Fibroblast of mammary gland (primary cell): ENCODE measurements around the gene NT5C1A.

Experiments used
- DNase-seq: peaks from one replicate; pipeline ENCODE4 v3.0.0-alpha.2; 2010; ENCODE audit warnings: low read depth
- H3K4me3 ChIP-seq: 2 replicates; pipeline ENCODE4 v1.5.1; 2011; ENCODE audit warnings: low read depth, mild to moderate bottlenecking, low read length, moderate library complexity; ENCODE audit not compliant: control insufficient read depth
- TF ChIP-seq, protein P1 (sequence below): conservative IDR thresholded peaks from 2 replicates; pipeline ENCODE4 v1.5.1; 2011; ENCODE audit warnings: low read depth, low read length, inconsistent platforms; ENCODE audit not compliant: control insufficient read depth, insufficient read depth

Gene NT5C1A

DNA sequence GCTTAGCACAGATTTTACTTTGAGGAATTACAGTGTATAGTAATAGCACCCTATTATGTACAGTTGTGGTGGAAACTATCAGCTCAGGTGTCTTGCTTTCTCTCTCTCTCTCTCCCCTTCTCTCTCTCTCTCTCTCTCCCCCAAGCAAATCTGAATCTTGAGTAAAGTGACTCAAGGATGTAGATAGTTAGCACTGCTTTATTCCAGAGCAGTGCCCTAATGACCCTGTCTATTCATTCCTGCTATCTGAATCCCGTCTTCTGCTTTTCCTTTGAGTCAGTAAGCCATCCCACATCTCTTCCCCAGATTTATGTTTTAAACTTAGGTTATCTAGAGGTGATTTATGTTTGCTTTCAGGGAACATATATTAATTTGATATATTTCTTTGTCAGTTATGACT lies 24.5 kb upstream of the NT5C1A start:
- DNase-seq = no peak
- TF ChIP-seq, protein P1, sequence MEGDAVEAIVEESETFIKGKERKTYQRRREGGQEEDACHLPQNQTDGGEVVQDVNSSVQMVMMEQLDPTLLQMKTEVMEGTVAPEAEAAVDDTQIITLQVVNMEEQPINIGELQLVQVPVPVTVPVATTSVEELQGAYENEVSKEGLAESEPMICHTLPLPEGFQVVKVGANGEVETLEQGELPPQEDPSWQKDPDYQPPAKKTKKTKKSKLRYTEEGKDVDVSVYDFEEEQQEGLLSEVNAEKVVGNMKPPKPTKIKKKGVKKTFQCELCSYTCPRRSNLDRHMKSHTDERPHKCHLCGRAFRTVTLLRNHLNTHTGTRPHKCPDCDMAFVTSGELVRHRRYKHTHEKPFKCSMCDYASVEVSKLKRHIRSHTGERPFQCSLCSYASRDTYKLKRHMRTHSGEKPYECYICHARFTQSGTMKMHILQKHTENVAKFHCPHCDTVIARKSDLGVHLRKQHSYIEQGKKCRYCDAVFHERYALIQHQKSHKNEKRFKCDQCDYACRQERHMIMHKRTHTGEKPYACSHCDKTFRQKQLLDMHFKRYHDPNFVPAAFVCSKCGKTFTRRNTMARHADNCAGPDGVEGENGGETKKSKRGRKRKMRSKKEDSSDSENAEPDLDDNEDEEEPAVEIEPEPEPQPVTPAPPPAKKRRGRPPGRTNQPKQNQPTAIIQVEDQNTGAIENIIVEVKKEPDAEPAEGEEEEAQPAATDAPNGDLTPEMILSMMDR = no peak
- no peak overlapping the region for H3K4me3 ChIP-seq

DNA sequence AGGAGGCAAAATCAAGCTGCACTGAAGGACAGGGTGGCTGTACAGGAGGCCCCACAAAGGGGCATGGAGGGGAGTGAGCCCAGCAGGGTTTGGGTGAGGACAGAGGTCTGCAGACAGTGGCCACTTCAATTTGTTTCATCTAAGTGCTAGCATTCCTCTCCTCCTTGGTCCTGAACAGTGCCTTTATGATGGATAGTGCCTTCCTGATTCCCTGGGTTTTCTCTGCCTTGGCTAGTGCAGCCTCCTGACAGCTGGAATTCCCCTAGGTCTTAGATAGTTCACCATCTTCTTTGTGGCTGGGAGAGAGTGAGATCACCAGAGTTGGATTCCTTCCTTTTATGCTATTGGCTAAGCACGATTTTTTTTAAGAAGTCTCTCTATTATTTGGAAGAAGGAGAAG lies 23.1 kb upstream of the NT5C1A start:
- no peak for DNase-seq
- H3K4me3 ChIP-seq = no peak overlapping the region
- TF ChIP-seq, protein P1 = no peak

DNA sequence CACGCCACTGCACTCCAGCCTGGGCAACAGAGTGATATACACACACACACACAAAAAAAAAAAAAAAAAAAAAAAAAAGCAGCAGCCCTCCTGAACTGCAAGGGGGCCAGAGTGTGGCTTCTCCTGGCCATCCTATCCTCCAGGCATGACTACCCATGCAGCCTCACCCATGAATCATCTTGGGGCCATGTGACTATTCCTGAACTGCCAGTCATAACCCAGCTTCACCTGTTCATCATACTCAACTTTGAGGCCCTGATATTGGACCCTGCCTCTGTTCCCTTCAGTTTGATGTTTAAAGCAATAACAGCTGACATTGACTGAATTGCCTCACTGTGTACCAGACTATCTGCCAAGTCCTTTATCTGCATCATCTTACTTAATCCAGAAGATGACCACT lies 22.1 kb upstream of the NT5C1A start:
- H3K4me3 ChIP-seq = no peak overlapping the region
- DNase-seq = no peak
- TF ChIP-seq, protein P1 = no peak

DNA sequence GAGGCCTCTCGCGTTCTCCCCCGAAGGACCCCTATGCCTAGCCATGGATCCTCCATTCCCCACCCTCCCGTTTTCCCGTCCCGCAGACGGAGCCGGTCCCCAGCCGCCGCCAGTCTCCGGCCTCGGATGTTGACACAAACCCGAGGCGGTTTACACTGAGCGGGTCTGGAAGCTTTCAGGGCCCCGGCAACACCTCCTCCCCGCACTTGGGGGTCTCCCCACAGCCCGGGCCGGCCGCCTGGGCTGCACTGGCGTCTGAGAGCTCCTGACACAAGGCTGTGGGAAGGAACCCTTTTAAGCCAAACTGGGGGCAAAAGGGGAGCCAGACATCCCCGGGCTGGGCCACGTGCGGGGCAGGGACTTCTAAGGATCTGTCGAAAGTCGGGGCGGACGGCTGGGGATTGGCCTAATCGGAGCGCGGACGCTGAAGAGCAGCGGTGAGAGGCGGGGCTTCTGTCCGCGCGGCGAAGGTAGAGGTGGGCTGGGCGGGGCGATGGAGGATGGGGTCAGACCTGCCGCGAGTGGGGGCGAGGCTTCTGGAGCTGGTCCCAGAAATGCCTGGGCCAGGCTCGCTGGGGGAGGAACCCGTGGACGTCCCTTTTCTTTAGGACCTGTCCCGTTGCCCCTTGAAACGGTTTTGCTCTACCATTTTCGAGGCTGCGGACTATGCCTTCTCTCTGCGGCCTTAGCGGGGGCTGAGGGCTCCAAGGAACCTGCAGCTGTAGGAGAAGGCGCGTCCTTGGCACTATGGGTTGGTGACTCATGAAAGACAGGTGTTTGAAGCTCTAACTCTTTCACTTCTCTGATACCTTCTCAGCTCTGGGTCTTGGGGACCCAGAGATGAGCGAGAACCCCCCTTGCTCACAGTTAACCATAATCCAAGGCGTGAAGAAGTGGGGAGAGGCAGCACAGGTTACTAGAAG lies 20.5 kb upstream of the NT5C1A start:
- DNase-seq = no peak
- H3K4me3 ChIP-seq = no peak overlapping the region

DNA sequence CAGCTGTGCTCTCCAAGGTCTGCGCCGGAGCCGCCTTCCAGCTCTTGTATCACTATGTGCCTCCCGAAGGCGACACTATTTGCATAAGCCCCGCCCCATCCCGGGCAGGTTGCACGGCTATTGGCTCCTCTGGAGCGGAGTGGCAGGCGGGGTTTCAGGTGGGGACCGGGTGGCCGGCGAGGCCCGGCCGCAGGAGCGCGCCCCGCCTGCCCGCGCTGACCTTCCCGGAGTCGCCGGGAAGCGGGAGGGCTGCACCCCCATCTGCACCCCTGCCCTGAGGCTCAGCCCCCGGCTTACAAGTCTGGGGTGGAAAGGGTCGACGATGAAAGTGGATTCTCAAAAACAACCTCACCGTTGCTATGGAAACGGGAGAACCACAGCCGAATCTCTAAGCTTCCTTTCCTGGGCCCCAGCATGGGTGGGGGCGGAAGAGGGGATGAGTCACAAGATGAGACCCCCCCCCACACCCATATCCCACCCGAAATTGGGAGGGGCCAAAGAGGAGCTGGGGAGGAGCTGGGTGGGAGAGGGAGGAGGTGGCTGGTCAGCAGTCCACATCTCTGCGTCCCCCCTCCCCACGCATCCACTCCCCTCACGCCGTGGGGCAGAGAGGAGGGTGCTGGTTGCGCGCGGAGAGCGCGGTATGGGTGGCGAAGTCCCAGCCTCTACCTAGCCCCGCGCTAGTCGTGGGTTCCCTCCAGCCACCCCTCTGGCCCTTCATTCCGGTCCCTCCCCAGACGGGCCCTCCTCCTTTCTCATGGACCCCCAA lies 19.7 kb upstream of the NT5C1A start, which contains the start of gene HPCAL4:
Gene HPCAL4 (minus strand): TSS at position 51 of the 769 bp plus-strand sequence. CDS start 6,830 bp downstream, outside the sequence.
- peak; percentile 43 for DNase-seq
- TF ChIP-seq, protein P1 = no peak
- no peak within 1 kb of the TSS for H3K4me3 ChIP-seq

More for the DNA sequence above, 20.5 kb upstream of the NT5C1A start:
- TF ChIP-seq, protein P1 = no peak

DNA sequence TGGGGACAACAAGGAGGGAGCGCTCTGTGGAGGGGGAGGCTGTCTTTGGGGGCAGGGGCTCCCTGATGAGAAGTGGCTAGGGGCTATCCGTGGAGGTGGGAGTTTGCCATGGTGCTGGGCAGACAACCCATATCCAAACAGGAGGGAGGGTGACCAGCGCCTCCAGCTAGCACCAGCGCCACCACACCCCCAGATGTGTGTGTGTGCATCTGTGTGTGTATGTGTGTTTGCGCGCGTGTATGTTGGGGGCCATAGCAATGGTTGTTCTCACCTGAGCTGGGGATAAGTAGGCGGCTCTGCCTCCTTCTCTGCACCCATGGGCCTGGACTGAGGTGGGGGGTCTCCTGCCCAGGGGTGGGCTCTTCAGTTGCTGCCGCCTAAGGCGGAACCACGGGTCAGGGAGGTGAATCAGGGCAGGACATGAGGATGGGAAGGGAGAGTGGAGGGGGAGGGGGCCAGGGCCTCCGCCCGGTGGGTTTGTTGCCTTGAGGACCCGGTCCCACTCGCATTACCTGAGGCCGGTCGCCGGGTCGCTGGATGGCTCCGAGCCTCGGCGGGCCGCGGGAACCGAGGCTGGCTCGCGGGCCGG lies 19.0 kb upstream of the NT5C1A start:
- TF ChIP-seq, protein P1 = no peak
- DNase-seq = no peak
- no peak overlapping the region for H3K4me3 ChIP-seq
